ENCODE results near the gene CCNB2. TPM values are rescaled to one million over a fixed set of nuclear protein-coding genes. Genes with fewer than 3 reads are reported as not detected.

The CCNB2 gene
- total and polyA plus RNA-seq, 2 of the 8 experiments (the other 6 are each of a cell fraction or from before 2014, with no cell fraction given): 70.7 to 92.1 TPM

DNA sequence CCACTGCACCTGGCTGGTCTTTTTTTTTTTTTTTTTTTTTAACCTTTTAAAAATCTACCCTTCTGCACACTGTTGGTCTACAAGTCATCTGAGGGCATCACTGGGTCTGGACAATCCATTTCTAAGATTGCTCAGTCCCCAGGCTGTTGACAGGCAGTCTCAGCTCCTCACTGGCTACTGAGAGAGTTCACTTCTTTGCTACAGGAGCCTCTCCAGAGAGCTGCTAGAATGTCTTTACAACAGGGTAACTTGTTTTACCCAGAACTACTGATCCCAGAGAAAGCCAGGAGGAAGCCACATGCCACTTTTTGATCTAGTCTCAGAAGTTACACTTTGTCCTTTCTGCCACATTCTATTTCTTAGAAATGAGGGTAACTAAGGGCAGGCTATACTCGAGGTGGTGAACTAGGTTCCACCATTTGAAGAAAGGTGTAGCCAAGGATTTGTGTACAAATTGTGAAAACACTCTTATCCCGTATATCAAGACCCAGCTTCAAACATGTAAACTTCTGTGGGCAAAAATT, 5.7 kb upstream of the CCNB2 start:
- H4K20me1 ChIP-seq (replicated peaks in 1 of 2; ENCODE audit: control insufficient read depth in 1 of 2, insufficient read depth in 2 of 2, low read length in 2 of 2): peaks cover 0 to 2% of the 10 kb centered on the region in 2 experiments
- H2BK20ac ChIP-seq (ENCODE audit: low read length): no peak overlapping the region
- no peaks in the 10 kb centered on the region for H3K79me2 ChIP-seq (ENCODE audit: control insufficient read depth in 1 of 2, insufficient read depth in 2 of 2, low read length in 2 of 2)
- TF ChIP-seq CBX5 (IDR thresholded peaks at IDR 0.05; ENCODE audit: low read depth, low read length): no peak
- TF ChIP-seq GTF2F1 (IDR thresholded peaks at IDR 0.05; ENCODE audit: borderline replicate concordance, low read depth, low read length): no peak
- no peak for TF ChIP-seq JUN (IDR thresholded peaks at IDR 0.05; ENCODE audit: low read depth, low read length)
- TF ChIP-seq CHD1 (IDR thresholded peaks at IDR 0.05; ENCODE audit: low read depth, low read length): no peak
- TF ChIP-seq SUZ12 (IDR thresholded peaks at IDR 0.05; ENCODE audit: low read length): no peak
- TF ChIP-seq CBX8 (IDR thresholded peaks at IDR 0.05; ENCODE audit: borderline replicate concordance, low read depth, low read length): no peak
- no peak for TF ChIP-seq SIRT6 (IDR thresholded peaks at IDR 0.05; ENCODE audit: low read length)
- TF ChIP-seq ASH2L (IDR thresholded peaks at IDR 0.05; ENCODE audit: low read length): no peak
- no peak for TF ChIP-seq SIN3A (conservative IDR thresholded peaks at IDR 0.05 in 1 of 2, IDR thresholded peaks at IDR 0.05 in 1 of 2; ENCODE audit: low read depth in 1 of 2, low read length in 2 of 2)
- no peak for TF ChIP-seq BACH1 (IDR thresholded peaks at IDR 0.05; ENCODE audit: low read length)
- TF ChIP-seq POU5F1 (IDR thresholded peaks at IDR 0.05; ENCODE audit: low read depth, low read length): no peak
- TF ChIP-seq SRF (IDR thresholded peaks at IDR 0.05; ENCODE audit: low read depth, low read length): no peak
- no peak for TF ChIP-seq KDM1A (IDR thresholded peaks at IDR 0.05; ENCODE audit: borderline replicate concordance, low read length)
- no peak for TF ChIP-seq TBP (IDR thresholded peaks at IDR 0.05; ENCODE audit: low read depth, low read length)

More for the DNA sequence above, 5.7 kb upstream of the CCNB2 start:
- FAIRE-seq (no peak), DNase-seq (ENCODE audit: low read depth in 1 of 2, low spot score in 2 of 2) (no peak)
- Histone ChIP-seq H3K4me2 (ENCODE audit: insufficient read depth in 1 of 2, low read depth in 2 of 2, low read length in 2 of 2) (no peak overlapping the region), H3K23me2 (ENCODE audit: low read depth, low read length) (no peaks in the 10 kb centered on the region), H3K4me3 (ENCODE audit: extremely low read depth in 1 of 4, insufficient read depth in 2 of 4, low read depth in 3 of 4, low read length in 4 of 4) (no peak overlapping the region), H3K27ac (ENCODE audit: low read depth, low read length) (no peak overlapping the region), H3K79me1 (ENCODE audit: low read depth, low read length) (no peaks in the 10 kb centered on the region), H3K4ac (replicated peaks; ENCODE audit: insufficient read length, low read depth, low read length) (no peak overlapping the region), H4K91ac (replicated peaks; ENCODE audit: insufficient read length, low read length) (no peak overlapping the region), H2AFZ (ENCODE audit: low read length) (no peak overlapping the region), H3K27me3 (replicated peaks in 1 of 4; ENCODE audit: control insufficient read depth in 3 of 4, extremely low read depth in 1 of 4, insufficient read depth in 3 of 4, low read length in 3 of 4) (no peaks in the 10 kb centered on the region), H2AK5ac (ENCODE audit: low read depth, low read length) (no peak overlapping the region), H3K9ac (replicated peaks in 1 of 4; ENCODE audit: extremely low read depth in 1 of 4, low read depth in 3 of 4, low read length in 3 of 4) (no peak overlapping the region), H2BK12ac (ENCODE audit: low read depth, low read length) (no peak overlapping the region), H3K4me1 (replicated peaks in 1 of 4; ENCODE audit: control insufficient read depth in 3 of 4, insufficient read depth in 4 of 4, low read length in 3 of 4) (no peaks in the 10 kb centered on the region), H3K36me3 (ENCODE audit: control insufficient read depth in 2 of 4, insufficient read depth in 4 of 4, low read length in 3 of 4) (peaks cover 0 to 25% (median 11%) of the 10 kb centered on the region in 4 experiments; a peak in 5 of 8 replicates), H3K56ac (replicated peaks; ENCODE audit: insufficient read length, low read depth, low read length) (no peak overlapping the region), H2BK5ac (ENCODE audit: low read depth, low read length) (no peak overlapping the region), H4K5ac (ENCODE audit: insufficient read length, low read depth, low read length) (no peak overlapping the region), H2BK120ac (replicated peaks; ENCODE audit: low read depth, low read length) (no peak overlapping the region), H3K18ac (ENCODE audit: extremely low read depth, low read length) (no peak overlapping the region), H2BK15ac (ENCODE audit: low read length) (no peak overlapping the region), H3K23ac (ENCODE audit: insufficient read length) (no peak overlapping the region), H4K8ac (ENCODE audit: extremely low read depth, insufficient read depth, low read length) (no peak overlapping the region), H3K14ac (ENCODE audit: insufficient read length) (no peak overlapping the region), H3K9me3 (ENCODE audit: insufficient read depth in 2 of 2, low read depth in 1 of 2, low read length in 1 of 2) (no peaks in the 10 kb centered on the region)
- POLR2A ChIA-PET (ENCODE audit: partially characterized antibody): interaction anchor here (0.6 kb wide), 1 partner anchor 359 kb away, joined by 3 read pairs; no protein-coding TSS in a partner anchor
- CTCF ChIA-PET (ENCODE audit: partially characterized antibody): no interaction called here
- WGBS, 2 experiments (ENCODE audit: extremely low coverage in 1 of 2, insufficient coverage in 1 of 2, insufficient read length in 1 of 2, insufficient replicate concordance in 2 of 2, low coverage in 1 of 2, low lambda C conversion rate in 2 of 2, missing lambda C conversion rate in 1 of 2): 82% methylated on average over 2 of the region's 2 CpGs; no CpG with 5 or more reads in 1 of the 2 experiments
